ENCODE data around the gene SNX11. TPM values are rescaled to one million over a fixed set of nuclear protein-coding genes. Genes with fewer than 3 reads are reported as not detected.

Gene SNX11
- total and polyA plus RNA-seq, 2 of the 8 experiments (the other 6 are each of a cell fraction or from before 2014, with no cell fraction given) = 21.1 to 21.4 TPM

GRCh38 chr17:48101012-48101720, 6.4 kb upstream of the SNX11 start, which contains the start of gene CBX1 (continued):
- TF ChIP-seq RBBP5 (IDR thresholded peaks at IDR 0.05; ENCODE audit: borderline replicate concordance, low read depth, low read length) (peak; percentile 67; the same call in 1 of the 2 replicates), CEBPB (IDR thresholded peaks at IDR 0.05; ENCODE audit: low read depth, low read length) (no peak), CTCF (IDR thresholded peaks at IDR 0.05; ENCODE audit: control extremely low read depth in 1 of 3, insufficient read depth in 1 of 3, low read depth in 1 of 3, low read length in 3 of 3) (0 out of 4 replicates have a peak, but pooled peaks of 1 of the 3 experiments have one; percentile 3), POLR2AphosphoS5 (IDR thresholded peaks at IDR 0.05; ENCODE audit: low read depth, low read length) (peak; percentile 56), BACH1 (IDR thresholded peaks at IDR 0.05; ENCODE audit: low read length) (no peak), SUZ12 (IDR thresholded peaks at IDR 0.05; ENCODE audit: low read length) (no peak), TBP (IDR thresholded peaks at IDR 0.05; ENCODE audit: low read depth, low read length) (no peak), SRF (IDR thresholded peaks at IDR 0.05; ENCODE audit: low read depth, low read length) (no peak), TCF12 (IDR thresholded peaks at IDR 0.05; ENCODE audit: low read depth, low read length) (no peak), CHD1 (IDR thresholded peaks at IDR 0.05; ENCODE audit: low read depth, low read length) (no peak), ASH2L (IDR thresholded peaks at IDR 0.05; ENCODE audit: low read length) (peak; percentile 22), BCL11A (IDR thresholded peaks at IDR 0.05; ENCODE audit: low read depth in 2 of 2, low read length in 2 of 2) (no peak), EGR1 (IDR thresholded peaks at IDR 0.05; ENCODE audit: borderline replicate concordance, low read depth, low read length) (no peak)
